Measurements from ENCODE around the gene WDR7. TPM values are rescaled to one million over a fixed set of nuclear protein-coding genes. Genes with fewer than 3 reads are reported as not detected.
A peak's percentile ranks its signal among the peaks of the same experiment; 100 is the strongest.

The WDR7 gene
- total RNA-seq, 1 experiment from 2014 or later = 11.5 TPM

GRCh38 chr18:56635007-56635406 is 16.2 kb upstream of the WDR7 start:
- CTCF ChIA-PET = no interaction called here
- Histone ChIP-seq H3K4me1 (ENCODE audit: control insufficient read depth in 1 of 2, insufficient read depth in 2 of 2, low read length in 2 of 2) (peaks cover 10 to 16% of the 10 kb centered on the region in 2 experiments; a peak in 3 of 4 replicates), H3K9ac (ENCODE audit: low read length) (no peak overlapping the region), H3K36me3 (ENCODE audit: control insufficient read depth in 1 of 2, insufficient read depth in 2 of 2, low read length in 2 of 2) (0 out of 4 replicates have a peak, but pooled peaks cover 3 to 6% of the 10 kb centered on the region in 2 experiments), H3K79me2 (ENCODE audit: insufficient read depth, low read length) (peaks cover 83% of the 10 kb centered on the region), H3K27ac (ENCODE audit: low read depth, low read length) (no peak overlapping the region), H3K9me3 (ENCODE audit: control insufficient read depth in 1 of 2, insufficient read depth in 1 of 2, low read depth in 1 of 2, low read length in 2 of 2) (no peaks in the 10 kb centered on the region), H3K9me2 (ENCODE audit: insufficient read depth) (no peaks in the 10 kb centered on the region), H3K4me2 (ENCODE audit: low read length) (no peak overlapping the region), H3K4me3 (replicated peaks in 1 of 2; ENCODE audit: low read depth in 1 of 2, low read length in 2 of 2) (no peak overlapping the region), H2AFZ (ENCODE audit: low read depth, low read length, poor library complexity, severe bottlenecking) (no peak overlapping the region), H3K27me3 (ENCODE audit: insufficient read depth, low read length) (no peaks in the 10 kb centered on the region), H4K20me1 (ENCODE audit: insufficient read depth) (peaks cover 19% of the 10 kb centered on the region; the same call in 1 of the 2 replicates)
- POLR2A ChIA-PET = no interaction called here
- no peak for ATAC-seq
- no TSS peak for BruUV-seq (replicated peaks)
- RAD21 ChIA-PET (ENCODE audit: low non-redundant PET in 1 of 2, low total read pairs in 2 of 2, uncharacterized antibody in 2 of 2, unreplicated experiment in 2 of 2) = no interaction called here
- TF ChIP-seq CEBPB (IDR thresholded peaks at IDR 0.05; ENCODE audit: low read depth) (no peak), CTCF (IDR thresholded peaks at IDR 0.05 in 2 of 3, conservative IDR thresholded peaks at IDR 0.05 in 1 of 3; ENCODE audit: borderline replicate concordance in 1 of 3, insufficient read depth in 1 of 3, low read depth in 2 of 3, low read length in 2 of 3) (no peak), CBX3 (IDR thresholded peaks at IDR 0.05; ENCODE audit: low read depth) (no peak), SRF (IDR thresholded peaks at IDR 0.05; ENCODE audit: low read depth) (no peak), FOSL1 (IDR thresholded peaks at IDR 0.05; ENCODE audit: low read depth) (no peak), EZH2 (IDR thresholded peaks at IDR 0.05) (no peak)
- DNase-seq (ENCODE audit: low read depth, low spot score) = no peak
- intact Hi-C loops (cut with micrococcal nuclease) = no loop called here

DNA sequence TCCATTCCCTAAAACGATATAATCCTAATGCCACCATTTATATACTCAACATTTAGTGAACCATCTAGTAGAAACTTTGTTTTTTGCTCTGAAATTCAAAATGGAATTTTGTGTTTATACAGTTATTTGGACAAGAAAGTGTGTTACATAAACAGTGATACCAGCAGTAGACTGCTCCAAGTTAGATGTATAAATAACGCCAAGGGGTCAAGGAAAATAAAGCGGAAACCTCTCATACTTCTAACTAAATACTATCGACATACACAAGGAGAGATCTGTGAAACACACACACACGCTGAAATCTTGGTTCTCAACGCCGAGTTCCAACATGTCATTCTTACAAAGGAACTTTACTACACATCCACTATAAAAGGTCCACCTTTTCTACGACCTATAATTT is 14.0 kb upstream of the WDR7 start:
- Histone ChIP-seq H3K27ac (ENCODE audit: low read depth, low read length) (peak overlapping the region; percentile 77; the same call in 1 of the 2 replicates), H3K79me2 (ENCODE audit: insufficient read depth, low read length) (peaks cover 62% of the 10 kb centered on the region)
- DNase-seq (ENCODE audit: low read depth, low spot score) = no peak

More for the DNA sequence above, 14.0 kb upstream of the WDR7 start:
- POLR2A ChIA-PET = interaction anchor here (1.2 to 1.7 kb wide), 2 partner anchors 10 to 14 kb away, joined by 5 to 6 read pairs; partner anchors contain the start of gene WDR7
- intact Hi-C loops (cut with micrococcal nuclease) = no loop called here
- no peaks in the 10 kb centered on the region for H3K27me3 ChIP-seq (ENCODE audit: insufficient read depth, low read length)
- H3K4me3 ChIP-seq (replicated peaks in 1 of 2; ENCODE audit: low read depth in 1 of 2, low read length in 2 of 2) = peak overlapping the region; percentile 82 to 96
- CTCF ChIA-PET = no interaction called here
- ATAC-seq = no peak
- H3K9me2 ChIP-seq (ENCODE audit: insufficient read depth) = no peaks in the 10 kb centered on the region
- peaks cover 19% of the 10 kb centered on the region; the same call in 1 of the 2 replicates for H4K20me1 ChIP-seq (ENCODE audit: insufficient read depth)
- no peaks in the 10 kb centered on the region for H3K9me3 ChIP-seq (ENCODE audit: control insufficient read depth in 1 of 2, insufficient read depth in 1 of 2, low read depth in 1 of 2, low read length in 2 of 2)
- TF ChIP-seq TCF7L2 (IDR thresholded peaks at IDR 0.05; ENCODE audit: borderline replicate concordance, extremely low read depth, insufficient read depth, insufficient read length) (no peak), CEBPB (IDR thresholded peaks at IDR 0.05; ENCODE audit: low read depth) (no peak), YY1 (IDR thresholded peaks at IDR 0.05; ENCODE audit: extremely low read depth, insufficient replicate concordance, low read depth, low read length) (no peak), SRF (IDR thresholded peaks at IDR 0.05; ENCODE audit: low read depth) (no peak), ZNF274 (IDR thresholded peaks at IDR 0.05; ENCODE audit: low read depth, low read length) (no peak), FOSL1 (IDR thresholded peaks at IDR 0.05; ENCODE audit: low read depth) (no peak)
- no peak overlapping the region for H2AFZ ChIP-seq (ENCODE audit: low read depth, low read length, poor library complexity, severe bottlenecking)
- H3K36me3 ChIP-seq (ENCODE audit: control insufficient read depth in 1 of 2, insufficient read depth in 2 of 2, low read length in 2 of 2) = 0 out of 4 replicates have a peak, but pooled peaks cover 3 to 6% of the 10 kb centered on the region in 2 experiments
- peak overlapping the region; percentile 84 for H3K4me2 ChIP-seq (ENCODE audit: low read length)
- peak overlapping the region; percentile 98 for H3K9ac ChIP-seq (ENCODE audit: low read length)
- peaks cover 10 to 26% of the 10 kb centered on the region in 2 experiments; a peak in 3 of 4 replicates for H3K4me1 ChIP-seq (ENCODE audit: control insufficient read depth in 1 of 2, insufficient read depth in 2 of 2, low read length in 2 of 2)
- RAD21 ChIA-PET (ENCODE audit: low non-redundant PET in 1 of 2, low total read pairs in 2 of 2, uncharacterized antibody in 2 of 2, unreplicated experiment in 2 of 2) = no interaction called here
- TSS peak; percentile 54 for BruUV-seq (replicated peaks)
